ENCODE results near the gene SSMEM1.
"Not testable (repeated sequence)": the region's sequence is repeated elsewhere in the genome, so short reads cannot be mapped to it uniquely, and the experiment has no call there.

The SSMEM1 gene

GRCh38 chr7:130249626-130250025, 42.0 kb downstream of the SSMEM1 start:
- DNase-seq, result not testable (repeated sequence)

GRCh38 chr7:130254555-130254954, 46.9 kb downstream of the SSMEM1 start:
- no peak for DNase-seq

GRCh38 chr7:130256704-130257103, 49.0 kb downstream of the SSMEM1 start:
- DNase-seq, result no peak

GRCh38 chr7:130258494-130259078, 50.9 kb downstream of the SSMEM1 start:
- DNase-seq, result no peak

GRCh38 chr7:130262448-130262847, 54.8 kb downstream of the SSMEM1 start:
- DNase-seq, result no peak

GRCh38 chr7:130263130-130263529, 55.5 kb downstream of the SSMEM1 start:
- DNase-seq, result no peak

Data from C1 segment of cervical spinal cord (tissue), 14 donors.